HG03432 (cell line): Measurements from ENCODE around the gene CNTNAP2.

Experiments
- ATAC-seq: cut with Tn5 transposase; IDR thresholded peaks from one replicate; pipeline ENCODE4 v1.9.1; 2021; ENCODE audit warnings: mild to moderate bottlenecking, moderate library complexity; ENCODE audit not compliant: unreplicated experiment

CNTNAP2 gene

DNA sequence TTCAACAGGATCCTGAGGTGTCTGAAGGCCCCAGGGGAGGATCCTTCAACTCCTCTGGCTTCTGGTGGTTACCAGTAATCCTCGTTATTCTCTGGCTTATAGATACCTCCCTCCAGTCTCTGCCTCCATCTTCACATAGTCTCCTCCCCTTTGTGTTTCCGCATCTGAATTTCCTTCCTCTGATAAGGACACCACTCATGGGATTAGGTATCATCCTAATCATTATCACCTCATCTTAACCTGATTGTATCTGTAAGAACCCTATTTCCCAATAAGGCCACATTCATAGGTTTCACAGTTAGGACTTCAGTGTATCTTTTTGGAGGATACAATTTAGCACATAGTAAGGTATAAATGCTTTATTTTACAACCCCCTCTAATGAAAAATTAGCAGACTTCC, 1189.2 kb downstream of the CNTNAP2 start:
- no peak for ATAC-seq

DNA sequence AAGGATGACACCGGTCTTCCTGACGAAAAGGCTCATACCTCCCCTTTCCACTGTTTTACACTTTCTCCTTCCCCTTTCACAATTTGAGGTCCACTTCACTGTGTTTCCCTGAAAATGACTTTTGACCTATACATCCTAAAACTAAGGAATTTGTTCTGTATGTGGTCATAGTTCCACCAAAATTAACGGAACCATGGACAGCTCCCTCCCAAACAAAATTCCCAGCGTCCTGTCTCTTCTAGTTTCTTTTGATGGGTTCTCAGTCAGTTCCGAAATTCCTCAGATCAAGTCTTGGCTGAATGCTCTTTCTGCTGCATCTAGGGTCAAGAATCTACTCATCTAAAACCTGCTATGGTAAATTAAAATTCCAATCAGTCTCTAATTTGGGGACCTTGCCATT, 1191.9 kb downstream of the CNTNAP2 start:
- ATAC-seq, result no peak

DNA sequence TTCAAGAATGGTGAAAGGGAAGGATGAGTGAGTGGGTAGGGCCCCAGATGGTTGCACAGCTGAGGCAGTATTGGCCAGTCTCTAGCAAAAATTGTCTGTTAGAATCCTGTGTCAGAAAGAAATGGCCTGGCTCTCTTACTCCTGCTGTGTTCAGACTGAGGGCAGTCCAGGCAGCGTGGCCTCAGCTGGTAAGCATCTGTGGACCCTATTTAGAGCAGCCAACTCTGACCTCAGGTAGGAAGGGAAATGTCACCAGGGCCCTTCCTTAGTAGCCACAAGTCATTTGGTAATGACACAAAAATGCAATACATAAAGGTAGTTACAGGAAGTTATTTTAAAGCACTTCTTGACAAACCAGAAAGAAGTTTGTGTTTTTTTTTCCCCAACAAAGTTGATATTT, 1194.7 kb downstream of the CNTNAP2 start:
- no peak for ATAC-seq

DNA sequence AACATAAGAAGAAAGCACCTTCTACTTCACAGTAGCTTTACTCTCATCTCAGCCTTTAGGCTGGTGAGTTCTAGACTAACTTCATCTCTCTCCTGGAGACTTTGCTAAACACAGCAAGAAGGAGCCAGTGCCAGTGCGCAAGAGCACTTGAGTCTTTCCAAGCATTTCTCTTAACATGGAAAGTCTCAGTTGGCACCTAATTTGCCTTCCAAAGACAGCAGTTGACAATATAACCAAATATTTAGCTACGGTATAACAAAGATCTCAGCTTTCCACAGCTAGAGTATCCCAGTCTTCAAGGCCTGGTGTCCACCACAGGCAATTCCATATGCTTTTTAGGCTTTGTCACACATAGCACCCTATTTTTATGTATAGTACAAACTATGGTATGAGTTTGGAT, 1204.9 kb downstream of the CNTNAP2 start:
- no peak for ATAC-seq

DNA sequence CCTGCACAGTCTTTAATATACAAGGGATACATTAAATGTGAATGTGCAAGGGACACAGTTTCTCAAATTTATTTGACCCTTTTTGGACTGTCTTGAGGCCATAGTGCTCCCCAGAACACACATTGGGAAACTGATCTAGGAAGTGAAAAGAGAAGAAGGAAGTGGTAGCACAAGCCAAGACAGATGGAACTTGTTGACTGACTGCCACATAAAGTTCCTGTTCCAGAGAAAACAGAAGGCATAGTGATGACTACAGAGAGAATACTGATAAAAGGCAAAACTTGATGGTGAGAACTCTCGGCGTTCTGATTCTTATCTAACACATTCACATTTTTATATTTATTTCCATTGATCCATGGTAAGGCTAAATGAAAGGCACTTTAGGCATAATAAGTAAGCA, 1216.4 kb downstream of the CNTNAP2 start:
- no peak for ATAC-seq

DNA sequence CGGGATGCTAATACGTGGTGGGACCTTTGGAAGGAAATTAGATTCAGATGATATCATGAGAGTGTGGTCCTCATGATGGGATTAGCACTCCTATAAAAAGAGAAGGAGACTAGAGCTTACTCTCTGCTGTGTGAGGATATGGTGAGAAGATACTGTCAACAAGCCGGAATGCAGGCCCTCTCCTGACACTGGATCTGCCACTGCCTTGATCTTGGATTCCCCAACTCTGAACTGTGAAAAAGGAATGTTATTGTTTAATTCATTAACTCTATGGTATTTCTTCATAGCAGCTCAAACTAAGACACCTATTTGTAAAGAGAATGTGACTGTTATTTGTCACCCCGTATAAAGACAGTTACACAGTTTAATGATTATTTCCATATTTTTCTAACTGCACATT, 1246.5 kb downstream of the CNTNAP2 start:
- no peak for ATAC-seq

DNA sequence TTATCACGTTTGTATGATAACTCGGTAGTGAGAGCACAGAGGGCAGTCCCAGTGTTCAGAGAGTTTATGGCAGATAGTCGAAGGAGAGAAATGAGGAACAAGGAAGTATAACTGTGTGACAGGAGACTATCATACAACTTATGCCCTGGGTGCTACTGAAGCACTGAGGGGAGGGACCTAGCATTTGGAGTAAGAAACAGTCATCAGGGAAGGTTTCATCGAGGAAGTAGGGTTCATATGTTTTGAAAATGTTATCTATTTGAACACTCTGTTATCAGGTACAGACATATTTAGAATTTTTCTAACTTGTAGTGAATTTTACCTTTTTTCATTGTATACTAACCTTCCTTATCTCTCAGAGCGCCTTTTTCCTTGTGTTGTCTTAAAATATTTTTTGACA, 1259.6 kb downstream of the CNTNAP2 start:
- ATAC-seq, result no peak

DNA sequence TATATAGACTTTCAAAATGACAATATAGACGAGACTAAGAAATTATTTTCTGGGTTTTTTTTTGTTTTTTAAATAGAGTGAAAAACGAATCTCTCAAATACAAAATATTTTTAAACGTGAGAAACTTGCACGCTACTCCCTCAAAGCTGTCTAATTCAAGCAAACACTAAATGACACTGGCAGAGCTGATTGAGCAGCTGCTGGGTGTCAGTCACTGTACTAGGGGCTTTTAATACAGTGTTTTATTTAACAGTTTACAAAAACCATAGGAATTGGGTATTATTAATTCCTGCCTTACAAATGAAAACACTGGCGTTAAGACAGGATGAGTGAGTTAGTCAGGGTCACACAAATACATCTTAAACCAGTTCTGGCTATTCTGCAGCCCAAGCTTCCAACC, 1264.3 kb downstream of the CNTNAP2 start:
- ATAC-seq, result no peak

DNA sequence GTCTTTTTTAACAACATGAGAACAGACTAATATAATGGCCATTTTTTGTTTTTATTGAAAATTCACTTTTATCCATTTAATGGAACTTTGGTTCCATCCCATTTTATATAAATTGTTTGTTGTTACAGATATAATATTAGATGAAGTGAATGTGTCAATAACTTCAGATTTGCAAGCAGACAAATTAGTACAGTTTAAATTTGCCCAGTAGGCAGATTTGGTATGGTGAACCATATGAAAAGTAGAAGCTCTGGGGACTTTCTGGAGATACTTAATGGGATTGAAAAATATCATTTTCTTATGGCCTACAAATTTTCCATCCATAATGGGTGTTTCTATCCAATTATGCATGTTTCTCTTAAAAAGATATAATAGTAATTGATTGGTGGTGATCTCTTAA, 1277.7 kb downstream of the CNTNAP2 start:
- no peak for ATAC-seq

DNA sequence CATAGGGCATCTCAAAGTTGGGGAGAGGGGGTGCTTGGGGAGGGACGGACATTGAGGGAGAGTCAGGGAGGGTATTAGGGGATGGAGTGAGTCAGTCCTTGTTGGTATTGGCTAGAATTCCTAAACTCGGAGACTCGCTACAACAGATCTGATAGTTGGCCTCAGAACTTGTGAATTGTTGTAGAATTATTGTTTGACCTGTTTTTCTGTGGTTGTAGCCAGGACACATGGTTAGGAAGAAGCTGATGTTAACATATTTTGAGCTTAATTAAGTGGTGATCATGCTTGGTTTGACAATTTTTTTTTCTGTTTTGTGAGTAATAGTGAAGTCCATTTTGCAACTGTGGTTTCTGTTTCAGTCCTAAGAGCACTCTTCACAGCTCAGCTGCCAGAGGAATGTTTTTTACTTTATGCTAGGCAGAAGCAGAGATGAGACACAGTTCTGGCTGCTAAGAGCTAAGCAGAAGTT, 1283.7 kb downstream of the CNTNAP2 start:
- ATAC-seq, result no peak

DNA sequence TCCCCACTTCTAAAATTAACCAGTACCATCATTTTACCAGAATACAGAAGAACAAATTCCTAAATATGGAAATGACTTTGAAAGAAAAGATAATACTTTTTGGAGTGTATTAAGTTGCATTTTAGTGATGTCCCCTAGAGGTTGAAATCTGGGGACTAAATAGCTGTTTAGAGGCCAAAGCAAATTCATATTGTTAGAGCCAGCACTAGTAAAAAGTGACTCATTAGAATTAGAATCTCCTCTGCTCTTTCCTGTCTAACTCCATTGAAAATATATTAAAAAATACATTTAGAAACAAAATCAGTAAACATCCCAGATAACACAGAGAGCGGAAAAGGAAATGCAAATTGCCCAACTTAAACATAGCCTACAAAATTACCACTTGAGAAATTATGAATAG, 1284.3 kb downstream of the CNTNAP2 start:
- no peak for ATAC-seq

DNA sequence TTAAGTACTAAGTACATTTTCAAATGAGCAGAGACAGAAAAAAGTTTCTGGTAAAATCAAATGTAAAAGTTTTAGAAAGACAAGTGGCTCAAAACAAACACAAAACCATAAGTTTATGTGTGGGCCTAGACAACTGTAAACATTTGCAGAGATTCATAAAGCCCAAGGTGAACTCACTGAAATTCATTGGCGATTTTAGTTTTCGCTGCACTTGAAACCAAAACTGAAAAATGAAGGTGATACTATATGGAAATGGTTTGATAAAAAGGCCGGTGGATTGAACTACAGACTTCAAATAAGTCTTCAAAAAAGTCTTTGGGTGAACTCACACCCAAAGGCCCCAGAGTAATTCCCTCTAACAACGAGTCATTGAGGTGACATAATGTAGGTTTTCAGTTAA, 1289.0 kb downstream of the CNTNAP2 start:
- ATAC-seq, result no peak

DNA sequence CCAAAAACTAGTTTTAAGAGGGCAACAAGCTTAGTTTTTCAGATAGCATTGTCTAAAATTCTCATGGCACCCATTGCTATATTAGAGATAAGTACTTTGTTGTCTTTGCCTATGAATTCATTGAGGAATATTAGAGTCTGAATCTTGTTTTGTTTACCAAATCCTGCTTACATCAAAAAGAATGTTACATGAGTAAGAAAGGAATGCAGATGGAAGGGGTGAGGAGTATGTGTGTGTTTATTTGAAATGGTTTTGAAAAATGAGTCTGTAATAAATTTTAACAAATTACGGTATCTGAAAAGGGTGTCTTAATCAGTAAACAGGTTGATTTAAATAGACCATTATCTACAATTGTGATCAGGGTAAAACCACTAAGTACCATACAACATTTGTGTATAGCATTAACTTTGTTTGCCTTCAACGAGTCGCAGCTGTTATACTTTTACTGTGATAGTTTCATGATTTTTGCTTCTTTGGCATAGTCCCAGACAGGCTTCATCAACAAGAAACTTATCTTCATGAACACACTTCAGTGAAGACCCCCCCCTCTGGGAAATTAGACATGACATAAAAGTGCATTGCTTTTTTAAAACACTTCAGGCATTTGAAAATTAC, 1290.0 kb downstream of the CNTNAP2 start:
- no peak for ATAC-seq

DNA sequence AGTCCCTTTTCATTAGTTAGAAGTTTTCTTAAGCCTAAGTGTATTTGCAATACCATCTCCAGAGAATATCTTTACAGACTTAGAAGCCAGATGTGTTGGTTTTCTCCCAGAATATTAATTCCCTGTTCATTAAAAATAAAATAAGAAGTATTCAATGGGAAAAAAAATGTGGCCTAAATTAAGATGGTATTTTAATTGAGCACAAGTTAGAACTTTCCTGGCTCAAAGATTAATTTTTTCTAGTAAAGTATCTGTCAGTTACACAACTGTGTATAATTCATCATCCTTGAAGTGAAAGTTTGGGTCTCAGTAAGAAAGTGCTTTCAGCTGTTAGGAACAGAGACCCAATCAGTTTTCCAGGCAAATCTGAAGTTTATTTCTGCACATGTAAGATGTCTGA, 1294.5 kb downstream of the CNTNAP2 start:
- no peak for ATAC-seq

DNA sequence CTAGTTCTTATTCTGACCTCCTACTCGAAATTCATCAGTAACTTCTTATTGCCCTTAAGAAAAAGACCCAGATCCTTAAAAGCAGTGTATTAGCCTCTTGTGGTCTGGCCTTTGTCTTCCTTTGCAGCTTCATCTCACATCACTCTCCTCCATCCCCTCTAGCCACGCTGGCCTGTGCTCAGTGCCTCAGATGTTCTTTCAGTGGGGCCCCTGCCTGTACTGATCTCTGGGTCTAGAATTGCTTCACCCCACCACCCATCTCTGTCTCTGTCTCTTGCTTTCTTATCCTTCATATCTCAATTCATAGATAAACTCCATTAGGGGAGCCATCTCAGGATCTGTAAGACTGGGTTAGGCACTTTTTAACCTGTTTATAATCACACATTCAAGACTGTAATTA, 1295.5 kb downstream of the CNTNAP2 start:
- no peak for ATAC-seq

DNA sequence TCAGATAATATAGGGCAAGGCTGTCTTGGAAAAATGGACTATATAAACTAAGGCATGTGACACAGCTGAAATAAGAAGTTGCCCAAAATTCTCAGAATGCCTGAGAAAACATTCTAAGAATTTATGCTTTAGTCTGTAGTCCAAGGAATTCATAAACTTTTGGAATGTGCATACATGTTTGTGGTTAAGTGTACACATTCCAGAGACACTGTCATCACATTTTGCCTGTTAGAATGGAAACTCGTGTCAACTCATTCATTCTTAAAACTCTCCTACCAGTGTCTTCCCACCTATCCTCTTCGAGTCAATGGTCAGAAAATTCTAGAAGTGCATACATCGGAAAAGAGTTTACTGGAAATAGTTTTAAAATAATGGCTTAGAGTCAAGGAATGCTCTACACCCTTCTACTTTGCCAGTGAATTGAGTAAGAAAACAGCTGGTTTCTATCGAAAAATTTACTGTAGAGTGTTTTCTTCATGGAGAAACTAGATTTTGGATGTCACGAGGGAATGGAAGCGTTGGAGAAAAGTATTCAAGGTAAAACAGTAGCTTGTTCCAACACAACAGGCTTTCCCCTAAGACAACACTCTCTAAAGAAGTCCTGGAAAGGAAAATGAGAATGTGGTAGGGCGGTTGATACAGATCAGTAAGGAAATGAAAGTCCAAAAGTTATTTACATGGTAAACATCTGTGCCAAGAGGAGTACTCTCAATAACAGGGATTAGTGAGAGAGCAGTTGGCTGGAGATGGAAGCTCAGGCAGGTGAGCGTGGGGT, 1296.4 kb downstream of the CNTNAP2 start:
- ATAC-seq, result no peak

DNA sequence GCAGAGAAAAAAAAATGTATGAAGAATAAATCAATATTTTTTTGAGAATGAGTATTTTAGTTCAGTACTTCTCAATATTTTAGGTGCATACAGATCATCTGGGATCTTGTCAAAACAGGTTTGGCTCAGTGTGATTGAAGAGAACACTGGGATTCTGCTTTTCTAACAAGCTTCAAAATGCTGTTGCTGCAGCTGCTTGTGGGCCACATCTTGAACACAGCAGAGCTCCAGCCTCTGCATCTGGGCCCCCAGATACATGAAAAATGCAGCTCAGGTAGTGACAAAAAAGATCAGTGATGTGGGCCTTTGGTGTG, 1296.9 kb downstream of the CNTNAP2 start:
- ATAC-seq, result no peak

DNA sequence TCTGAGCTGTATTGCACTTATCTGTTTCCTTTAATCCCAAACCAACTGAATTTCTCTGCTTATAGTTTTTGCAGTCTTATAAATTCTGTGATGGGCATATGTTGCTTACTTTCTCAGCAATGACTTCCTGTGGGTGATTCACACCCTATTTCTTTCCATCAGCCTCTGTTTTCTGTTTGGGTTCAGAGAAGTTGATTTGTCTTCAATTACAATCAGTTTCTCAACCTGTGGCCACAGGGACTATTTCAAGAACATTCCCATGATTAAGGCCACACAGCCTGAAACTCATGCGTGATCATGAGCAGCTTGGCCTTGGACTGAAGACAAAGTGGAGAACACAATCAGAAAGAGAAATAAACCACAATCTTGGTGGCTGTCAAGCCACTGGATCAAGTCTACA, 1299.4 kb downstream of the CNTNAP2 start:
- ATAC-seq, result no peak

DNA sequence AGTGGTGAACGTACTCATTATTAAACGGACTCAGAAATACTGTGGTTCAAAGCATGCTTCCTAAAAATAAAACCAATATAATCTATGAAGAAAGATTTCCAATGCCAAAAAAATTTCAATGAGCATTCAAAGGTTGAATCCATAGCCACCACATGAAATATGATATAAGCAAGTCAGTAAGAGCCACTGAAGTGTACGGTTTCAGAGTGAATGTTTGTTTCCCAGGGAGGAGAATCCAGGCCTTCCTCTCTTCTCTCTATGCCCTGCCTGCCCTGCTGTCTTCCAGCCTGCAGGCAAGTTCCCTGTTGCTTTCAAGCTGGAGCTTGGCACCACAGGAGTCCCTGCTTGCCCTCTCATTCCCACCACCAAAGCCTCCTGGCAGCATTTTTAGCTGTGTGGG, 1302.4 kb downstream of the CNTNAP2 start:
- ATAC-seq, result no peak

DNA sequence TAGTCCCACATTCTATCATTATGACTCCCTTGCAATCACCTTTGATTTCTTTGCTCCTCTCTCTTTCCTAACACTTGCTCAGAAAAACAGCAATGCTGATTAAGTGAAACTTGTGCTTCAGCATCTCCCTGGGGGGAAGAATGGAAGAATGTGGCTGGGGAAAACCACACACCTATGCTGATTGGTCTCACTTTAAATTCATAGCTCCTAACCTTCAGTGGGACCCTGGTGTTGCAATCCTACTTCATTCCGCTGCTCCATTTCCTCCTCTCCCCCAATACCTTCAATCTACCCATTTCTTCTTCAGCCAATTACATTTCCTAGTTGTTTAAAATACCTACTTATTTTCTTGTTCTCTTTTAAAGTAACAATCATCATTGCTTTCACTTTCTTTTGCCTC, 1307.3 kb downstream of the CNTNAP2 start:
- ATAC-seq, result no peak

DNA sequence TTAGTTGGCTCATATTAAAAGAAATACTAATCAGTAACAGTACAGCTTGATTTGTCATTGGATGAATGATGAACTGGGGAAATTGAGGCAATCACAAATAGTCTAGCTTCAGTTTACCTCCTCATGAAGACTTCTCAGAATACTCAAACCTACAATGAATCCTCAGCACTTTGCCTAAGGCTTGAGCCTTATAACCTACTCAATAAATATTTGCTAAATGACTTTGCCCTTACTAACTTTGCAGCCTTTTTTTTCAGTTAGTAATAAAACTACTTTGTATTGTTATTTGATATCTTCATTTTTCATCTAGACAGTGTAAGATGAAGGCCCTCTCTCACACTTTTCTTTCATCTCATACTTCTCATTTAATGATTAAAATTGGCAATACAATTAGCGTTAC, 1311.5 kb downstream of the CNTNAP2 start:
- ATAC-seq, result no peak

DNA sequence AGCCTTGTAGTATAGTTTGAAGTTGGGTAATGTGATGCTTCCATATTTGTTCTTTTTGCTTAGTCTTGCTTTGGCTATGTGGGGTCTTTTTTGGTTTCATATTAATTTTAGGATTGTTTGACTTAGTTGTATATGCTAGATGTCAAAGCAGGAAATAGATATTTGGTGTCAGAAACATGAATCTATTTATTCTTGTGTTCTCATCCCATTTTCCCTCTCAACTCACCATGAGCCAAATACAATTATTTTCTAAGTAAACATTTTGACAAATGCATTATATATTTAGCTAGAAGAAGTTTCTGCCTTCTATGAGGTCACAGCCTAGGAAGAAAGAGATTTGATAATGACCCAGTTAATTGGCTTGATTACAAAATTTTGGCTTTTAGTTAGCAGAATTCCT, 1313.4 kb downstream of the CNTNAP2 start:
- no peak for ATAC-seq

DNA sequence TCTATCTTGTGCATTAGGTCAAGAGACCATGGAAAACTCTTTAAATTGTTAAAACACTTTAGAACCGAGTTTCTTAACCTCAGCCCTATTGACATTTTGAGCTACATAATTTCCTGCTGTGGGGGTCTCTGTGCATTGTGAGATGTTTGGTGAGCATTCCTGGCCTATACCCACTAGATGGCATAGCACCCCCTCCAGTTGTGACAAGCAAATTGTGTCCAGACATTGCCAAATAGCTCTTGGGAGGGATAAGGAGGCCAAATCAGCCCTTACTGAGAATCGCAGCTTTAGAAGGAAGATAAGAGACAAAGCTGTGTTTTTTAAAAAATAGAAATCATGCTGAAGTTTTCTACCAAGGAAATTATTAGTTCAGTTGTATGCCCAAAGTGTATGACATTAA, 1315.5 kb downstream of the CNTNAP2 start:
- ATAC-seq, result no peak
